ENCODE data around the gene CCDC107.

- TF ChIP-seq POLR2A (IDR thresholded peaks at IDR 0.05) (no peak), POLR2AphosphoS5 (IDR thresholded peaks at IDR 0.05; ENCODE audit: insufficient read depth in 1 of 2, low read depth in 1 of 2) (no peak)
- TF ChIP-seq, protein P1, sequence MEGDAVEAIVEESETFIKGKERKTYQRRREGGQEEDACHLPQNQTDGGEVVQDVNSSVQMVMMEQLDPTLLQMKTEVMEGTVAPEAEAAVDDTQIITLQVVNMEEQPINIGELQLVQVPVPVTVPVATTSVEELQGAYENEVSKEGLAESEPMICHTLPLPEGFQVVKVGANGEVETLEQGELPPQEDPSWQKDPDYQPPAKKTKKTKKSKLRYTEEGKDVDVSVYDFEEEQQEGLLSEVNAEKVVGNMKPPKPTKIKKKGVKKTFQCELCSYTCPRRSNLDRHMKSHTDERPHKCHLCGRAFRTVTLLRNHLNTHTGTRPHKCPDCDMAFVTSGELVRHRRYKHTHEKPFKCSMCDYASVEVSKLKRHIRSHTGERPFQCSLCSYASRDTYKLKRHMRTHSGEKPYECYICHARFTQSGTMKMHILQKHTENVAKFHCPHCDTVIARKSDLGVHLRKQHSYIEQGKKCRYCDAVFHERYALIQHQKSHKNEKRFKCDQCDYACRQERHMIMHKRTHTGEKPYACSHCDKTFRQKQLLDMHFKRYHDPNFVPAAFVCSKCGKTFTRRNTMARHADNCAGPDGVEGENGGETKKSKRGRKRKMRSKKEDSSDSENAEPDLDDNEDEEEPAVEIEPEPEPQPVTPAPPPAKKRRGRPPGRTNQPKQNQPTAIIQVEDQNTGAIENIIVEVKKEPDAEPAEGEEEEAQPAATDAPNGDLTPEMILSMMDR (IDR thresholded peaks at IDR 0.05) = no peak
These were observed 33.7 kb downstream of the CCDC107 start for GRCh38 chr9:35691757-35692301.
